Hepatocyte (in vitro differentiated cells): ENCODE results near the gene JAG2.

Experiments used
- CTCF ChIP-seq: fragments of 200-600 bp; sonication (generic); IDR thresholded peaks from 2 replicates; pipeline ENCODE4 v1.5.1; 2016; ENCODE audit warnings: antibody characterized with exemption, mild to moderate bottlenecking; ENCODE audit not compliant: poor library complexity
- EZH2 ChIP-seq: fragments of 200-600 bp; sonication (generic); IDR thresholded peaks from 2 replicates; pipeline ENCODE4 v1.6.1; 2016; ENCODE audit warnings: antibody characterized with exemption, mild to moderate bottlenecking, borderline replicate concordance

- TF ChIP-seq EZH2, result no peak
- TF ChIP-seq CTCF, result no peak
Observed at GRCh38 chr14:105136401-105137322, 31.9 kb downstream of the JAG2 start.
